HepG2 (cell line): Measurements from ENCODE around the gene PCNT. TPM values are rescaled to one million over a fixed set of nuclear protein-coding genes. Genes with fewer than 3 reads are reported as not detected.

Source experiments
- ATAC-seq: fragments of 200-7000 bp; cut with Tn5 transposase; 3 replicates; pipeline ENCODE4 v1.9.1; 2020; ENCODE audit warnings: mild to moderate bottlenecking, moderate library complexity
- BruUV-seq: library from RNA; stranded (reverse); fragments of 400-500 nt; replicated peaks from 2 replicates; lab custom pipeline; 2021; lab: Mats Ljungman, UMichigan
- CTCF ChIA-PET: fragments of 300-600 bp; formaldehyde crosslinking; extraction: SDS; loops from one replicate; lab custom pipeline; 2021; ENCODE audit warnings: low total read pairs, inconsistent platforms, low intra/inter-chr PET ratio; lab: Yijun Ruan, JAX
- POLR2A ChIA-PET: fragments of 350-600 bp; sonication (Branson Sonifier 250); formaldehyde crosslinking; loops from one replicate; lab custom pipeline; 2020; ENCODE audit warnings: antibody characterized with exemption, inconsistent platforms; lab: Yijun Ruan, JAX
- DNase-seq: peaks from one replicate; pipeline ENCODE4 v3.0.0-alpha.2; 2015; ENCODE audit warnings: low spot score
- FAIRE-seq: peaks from 3 replicates; lab custom pipeline; 2011; peaks lifted over from hg19 to GRCh38; lab: Jason Lieb, UNC
- H2AFZ ChIP-seq: one replicate; pipeline ENCODE4 v1.6.1; 2011; ENCODE audit warnings: low read length, inconsistent platforms
- H3K27ac ChIP-seq: fragments of 300-600 bp; 3 replicates; pipeline ENCODE4 v1.8.0; 2011; ENCODE audit warnings: mixed run types, mild to moderate bottlenecking, mixed read lengths, low read length, inconsistent platforms; ENCODE audit not compliant: insufficient read depth; ENCODE audit errors: extremely low read length
- H3K27me3 ChIP-seq, 2 experiments: fragments of 200-600 bp in 1 of 2; 2 replicates in 1 of 2; 3 replicates in 1 of 2; pipeline versions ENCODE4 v1.6.0 to v1.8.0; 2011; ENCODE audit warnings: low read length in 2 of 2, mild to moderate bottlenecking in 2 of 2, moderate library complexity in 2 of 2, inconsistent platforms in 1 of 2; ENCODE audit not compliant: insufficient read depth in 2 of 2, control insufficient read depth in 1 of 2
- H3K36me3 ChIP-seq, 2 experiments: fragments of 200-600 bp in 1 of 2; replicated peaks in 1 of 2; 2 replicates in 1 of 2; 3 replicates in 1 of 2; pipeline versions ENCODE4 v1.5.1 to v1.8.0; 2011; ENCODE audit warnings: low read length in 2 of 2, inconsistent platforms in 1 of 2; ENCODE audit not compliant: insufficient read depth in 2 of 2, control insufficient read depth in 1 of 2
- H3K4me1 ChIP-seq: 2 replicates; pipeline ENCODE4 v1.5.1; 2012; ENCODE audit warnings: low read length, inconsistent platforms; ENCODE audit not compliant: insufficient read depth
- H3K4me2 ChIP-seq: 2 replicates; pipeline ENCODE4 v1.6.0; 2011; ENCODE audit warnings: low read depth, low read length, inconsistent platforms
- H3K4me3 ChIP-seq, 3 experiments: fragments of 200-600 bp in 1 of 3; sonication (generic), shearing (Covaris generic) in 1 of 3; replicated peaks in 1 of 3; 2 replicates each; pipeline ENCODE4 v1.5.1; 2011 to 2016; ENCODE audit warnings: low read length in 3 of 3, inconsistent platforms in 2 of 3, low read depth in 2 of 3, mild to moderate bottlenecking in 2 of 3, control low read depth in 1 of 3, mixed read lengths in 1 of 3; ENCODE audit not compliant: insufficient read depth in 1 of 3
- H3K79me2 ChIP-seq: one replicate; pipeline ENCODE4 v1.6.1; 2011; ENCODE audit warnings: low read length, inconsistent platforms; ENCODE audit not compliant: insufficient read depth
- H3K9ac ChIP-seq: 2 replicates; pipeline ENCODE4 v1.6.0; 2011; ENCODE audit warnings: mild to moderate bottlenecking, low read depth, low read length, inconsistent platforms; ENCODE audit not compliant: insufficient read depth
- H3K9me3 ChIP-seq: 2 replicates; pipeline ENCODE4 v1.5.1; 2012; ENCODE audit warnings: mild to moderate bottlenecking, low read length
- H4K20me1 ChIP-seq: 2 replicates; pipeline ENCODE4 v1.6.0; 2011; ENCODE audit warnings: inconsistent platforms, mild to moderate bottlenecking, low read length, moderate library complexity; ENCODE audit not compliant: insufficient read depth
- ARNT ChIP-seq: fragments of 450-650 bp; IDR thresholded peaks from 2 replicates; pipeline ENCODE4 v1.6.1; 2017
- ELK4 ChIP-seq: sonication (generic); formaldehyde crosslinking; IDR thresholded peaks from 2 replicates; pipeline ENCODE4 v1.9.0; 2021; ENCODE audit warnings: missing genetic modification reagents, borderline replicate concordance
- FOXM1 ChIP-seq: sonication (generic); formaldehyde crosslinking; IDR thresholded peaks from 2 replicates; pipeline ENCODE4 v1.5.0; 2020; ENCODE audit warnings: missing genetic modification reagents
- KMT2A ChIP-seq: sonication (generic); formaldehyde crosslinking; IDR thresholded peaks from 2 replicates; pipeline ENCODE4 v1.4.0; 2020; ENCODE audit warnings: missing genetic modification reagents
- MXD1 ChIP-seq: sonication (generic); formaldehyde crosslinking; IDR thresholded peaks from 2 replicates; pipeline ENCODE4 v1.4.0; 2020; ENCODE audit warnings: mild to moderate bottlenecking, missing genetic modification reagents
- NFYC ChIP-seq: IDR thresholded peaks from 2 replicates; pipeline ENCODE4 v1.6.1; 2016; ENCODE audit warnings: missing genetic modification reagents, missing compliant biosample characterization
- PATZ1 ChIP-seq: sonication (generic); formaldehyde crosslinking; IDR thresholded peaks from 2 replicates; pipeline ENCODE4 v1.4.0; 2020; ENCODE audit warnings: missing genetic modification reagents
- RORA ChIP-seq: sonication (generic); formaldehyde crosslinking; IDR thresholded peaks from 2 replicates; pipeline ENCODE4 v1.5.0; 2020; ENCODE audit warnings: mild to moderate bottlenecking, missing genetic modification reagents, moderate library complexity
- RXRB ChIP-seq: IDR thresholded peaks from 2 replicates; pipeline ENCODE4 v1.6.1; 2016; ENCODE audit warnings: borderline replicate concordance, missing genetic modification reagents, missing compliant biosample characterization
- ZFP37 ChIP-seq: sonication (generic); formaldehyde crosslinking; IDR thresholded peaks from 2 replicates; pipeline ENCODE4 v1.4.0; 2020; ENCODE audit warnings: missing genetic modification reagents, borderline replicate concordance
- ZNF275 ChIP-seq: sonication (generic); formaldehyde crosslinking; IDR thresholded peaks from 2 replicates; pipeline ENCODE4 v1.8.0; 2022; ENCODE audit warnings: missing genetic modification reagents, mild to moderate bottlenecking, inconsistent platforms, borderline replicate concordance
- ZNF563 ChIP-seq: sonication (generic); formaldehyde crosslinking; IDR thresholded peaks from 2 replicates; pipeline ENCODE4 v1.8.0; 2022; ENCODE audit warnings: mild to moderate bottlenecking, moderate library complexity, missing genetic modification reagents
- WGBS: methylation state at CpG from one replicate; pipeline ENCODE4 v1.1.6; 2017; ENCODE audit warnings: low lambda C conversion rate; 5-methylcytosine and 5-hydroxymethylcytosine counted together
- in situ Hi-C: cut with HindIII; loops from 2 replicates; pipeline ENCODE4 v1.10.0; 2017; ENCODE audit warnings: low pct_unique_long_range_greater_than_20kb; ENCODE audit not compliant: extremely low pct_ligation_motif_present
- intact Hi-C: fragments of 100-400 bp; cut with micrococcal nuclease; formaldehyde crosslinking; loops from one replicate; pipeline ENCODE4 v1.10.0; 2022; ENCODE audit not compliant: unreplicated experiment
- polyA plus RNA-seq, 8 experiments: library from polyadenylated mRNA; depleted of rRNA in 3 of 8; stranded (reverse) in 7 of 8; unstranded in 1 of 8; fragments of >200 nt; fragmentation: Illumina TruSeq in 4 of 8; extraction: Trizol in 4 of 8; gene quantifications; 2 replicates each; pipeline versions ENCODE4 v1.2.1 to v1.2.3, GENCODE V29; 2011 to 2016; ENCODE audit warnings: low read depth in 4 of 8, missing spikeins in 1 of 8, mixed read lengths in 1 of 8; ENCODE audit not compliant: insufficient read depth in 1 of 8
- total RNA-seq, 5 experiments: library from RNA; depleted of rRNA; stranded (reverse); fragments of >200 nt; fragmentation: Illumina TruSeq; extraction: Trizol; gene quantifications; 2 replicates each; pipeline ENCODE4 v1.2.3, GENCODE V29; 2016; ENCODE audit warnings: low read depth in 1 of 5

PCNT gene
- total and polyA plus RNA-seq, 2 of the 13 experiments (the other 11 are each of a cell fraction or from before 2014, with no cell fraction given): 5.6 to 12.4 TPM

- Histone ChIP-seq H3K27ac (no peak overlapping the region), H3K9me3 (no peaks in the 10 kb centered on the region), H3K9ac (no peak overlapping the region), H4K20me1 (no peaks in the 10 kb centered on the region), H3K4me1 (peaks cover 20% of the 10 kb centered on the region), H3K4me2 (no peak overlapping the region), H3K27me3 (no peaks in the 10 kb centered on the region), H3K36me3 (peaks cover 12 to 34% of the 10 kb centered on the region in 2 experiments; a peak in 4 of 5 replicates), H2AFZ (no peak overlapping the region), H3K79me2 (no peaks in the 10 kb centered on the region), H3K4me3 (no peak overlapping the region)
- no TSS peak for BruUV-seq
- POLR2A ChIA-PET: no interaction called here
- DNase-seq: no peak
- no peak for FAIRE-seq
- ATAC-seq: no peak
- no peak for TF ChIP-seq ZNF563 (CRISPR knock-in tag)
- TF ChIP-seq ELK4: no peak
- no peak for TF ChIP-seq RXRB (CRISPR knock-in tag)
- no peak for TF ChIP-seq ARNT
- no peak for TF ChIP-seq MXD1 (CRISPR knock-in tag)
- no peak for TF ChIP-seq RORA (CRISPR knock-in tag)
- TF ChIP-seq PATZ1 (CRISPR knock-in tag): no peak
- no peak for TF ChIP-seq FOXM1 (CRISPR knock-in tag)
- TF ChIP-seq ZNF275: no peak
- TF ChIP-seq NFYC (CRISPR knock-in tag): no peak
- TF ChIP-seq KMT2A: no peak
- no peak for TF ChIP-seq ZFP37
- CTCF ChIA-PET: no interaction called here
- in situ Hi-C loops (no loop called here), intact Hi-C loops (no loop called here)
- 96% methylated on average over 9 of the region's 9 CpGs for WGBS
Observed at GRCh38 chr21:46391773-46392172, 67.8 kb downstream of the PCNT start.
